Vagina (tissue), 2 donors: Measurements from ENCODE around the gene NETO1. TPM values are rescaled to one million over a fixed set of nuclear protein-coding genes. Genes with fewer than 3 reads are reported as not detected.

Source experiments
- DNase-seq, 2 donors: peaks; one replicate each; pipeline ENCODE4 v3.0.0-alpha.2; 2017; ENCODE audit errors: extremely low spot score in 2 of 2
- H3K27ac ChIP-seq: fragments of 200-600 bp; sonication (generic); one replicate; pipeline ENCODE4 v1.5.1; 2019
- H3K27me3 ChIP-seq: fragments of 200-600 bp; sonication (generic); one replicate; pipeline ENCODE4 v1.5.1; 2019
- H3K36me3 ChIP-seq, 2 donors: fragments of 200-600 bp; sonication (generic); one replicate each; pipeline ENCODE4 v1.5.1; 2017 to 2019
- H3K4me1 ChIP-seq: fragments of 200-600 bp; sonication (generic); one replicate; pipeline ENCODE4 v1.5.1; 2019
- H3K4me3 ChIP-seq, 2 donors: fragments of 200-600 bp; sonication (generic); 1 replicate in 1 of 2; 2 replicates in 1 of 2; pipeline ENCODE4 v1.5.1; 2016 to 2019
- H3K9me3 ChIP-seq: fragments of 200-600 bp; sonication (generic); one replicate; pipeline ENCODE4 v1.5.1; 2019
- CTCF ChIP-seq, 3 experiments: fragments of 450-650 bp in 2 of 3; fragments of 200-600 bp in 1 of 3; sonication (generic) in 1 of 3; IDR thresholded peaks; one replicate each; pipeline ENCODE4 v1.5.1; 2017 to 2019; ENCODE audit warnings: antibody characterized with exemption in 3 of 3, mild to moderate bottlenecking in 2 of 3, moderate library complexity in 2 of 3
- POLR2A ChIP-seq, 2 donors: fragments of 450-650 bp; IDR thresholded peaks; one replicate each; pipeline ENCODE4 v1.6.1; 2017; ENCODE audit warnings: antibody characterized with exemption in 2 of 2, mild to moderate bottlenecking in 2 of 2, moderate library complexity in 2 of 2
- POLR2AphosphoS5 ChIP-seq, 2 donors: sonication (generic); formaldehyde crosslinking; IDR thresholded peaks; one replicate each; pipeline ENCODE4 v1.9.0; 2017; ENCODE audit warnings: antibody characterized with exemption in 2 of 2, mild to moderate bottlenecking in 2 of 2, low read depth in 1 of 2; ENCODE audit not compliant: insufficient read depth in 1 of 2
- intact Hi-C: fragments of 100-400 bp; cut with DNase I; formaldehyde crosslinking; loops from one replicate; pipeline ENCODE4 v1.15.1; 2023
- total RNA-seq: library from RNA; depleted of rRNA; stranded (reverse); fragments of >200 nt; gene quantifications from one replicate; pipeline ENCODE4 v1.2.3, GENCODE V29; 2016

NETO1 gene
- total RNA-seq, 1 donor from 2014 or later = not detected

GRCh38 chr18:72869226-72870185 lies 1.7 kb upstream of the NETO1 start:
- no peak for DNase-seq
- intact Hi-C loops = no loop called here
- no peak overlapping the region for H3K27ac ChIP-seq
- no peak for TF ChIP-seq POLR2A (IDR thresholded peaks at IDR 0.05)
- no peak for TF ChIP-seq CTCF (IDR thresholded peaks at IDR 0.05)
- TF ChIP-seq POLR2AphosphoS5 (IDR thresholded peaks at IDR 0.05; ENCODE audit: insufficient read depth in 1 of 2, low read depth in 1 of 2) = no peak
- H3K4me1 ChIP-seq = peaks cover 22% of the 10 kb centered on the region
- no peaks in the 10 kb centered on the region for H3K36me3 ChIP-seq
- no peaks in the 10 kb centered on the region for H3K9me3 ChIP-seq
- no peaks in the 10 kb centered on the region for H3K27me3 ChIP-seq
- no peak overlapping the region for H3K4me3 ChIP-seq

DNA sequence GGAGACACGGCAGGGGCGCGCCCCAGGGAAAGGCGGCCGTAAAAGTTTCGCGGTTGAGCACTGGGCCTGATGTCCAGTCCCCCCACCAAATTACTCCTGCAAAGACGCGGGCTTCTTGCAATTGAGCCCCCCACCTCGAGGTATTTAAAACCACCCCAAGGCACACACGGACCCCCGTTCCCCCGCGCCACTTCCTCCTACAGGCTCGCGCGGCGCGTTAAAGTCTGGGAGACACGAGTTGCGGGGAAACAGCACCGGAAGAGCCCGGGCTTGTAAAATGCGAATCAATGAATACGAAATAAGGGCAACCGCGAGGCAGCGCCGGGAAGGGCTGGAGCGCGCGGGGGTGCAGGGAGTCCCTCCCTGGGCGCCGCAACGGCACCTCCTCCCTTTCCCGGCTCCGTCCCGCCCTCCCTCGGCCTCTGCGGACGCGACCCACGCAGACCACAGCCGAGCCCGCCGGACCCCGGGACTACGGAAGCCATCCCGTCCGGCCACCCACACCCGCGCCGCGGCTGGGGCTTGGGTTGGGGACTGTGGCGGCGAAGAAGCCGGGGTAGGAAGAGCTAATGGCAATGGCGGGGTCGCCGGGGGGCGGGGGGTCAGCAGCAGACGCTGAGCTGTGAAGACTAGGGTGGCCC lies 918 bp upstream of the NETO1 start:
- DNase-seq = no peak

GRCh38 chr18:72866901-72867745 lies 664 bp downstream of the NETO1 start:
- no peak overlapping the region for H3K27ac ChIP-seq
- TF ChIP-seq POLR2AphosphoS5 (IDR thresholded peaks at IDR 0.05; ENCODE audit: insufficient read depth in 1 of 2, low read depth in 1 of 2) (no peak), POLR2A (IDR thresholded peaks at IDR 0.05) (no peak), CTCF (IDR thresholded peaks at IDR 0.05) (no peak)
- H3K4me1 ChIP-seq = peaks cover 22% of the 10 kb centered on the region
- intact Hi-C loops = no loop called here
- DNase-seq = no peak
- H3K9me3 ChIP-seq = no peaks in the 10 kb centered on the region
- no peaks in the 10 kb centered on the region for H3K36me3 ChIP-seq
- no peak overlapping the region for H3K4me3 ChIP-seq
- H3K27me3 ChIP-seq = no peaks in the 10 kb centered on the region

More for the DNA sequence above, 918 bp upstream of the NETO1 start:
- Histone ChIP-seq H3K36me3 (no peaks in the 10 kb centered on the region), H3K27ac (no peak overlapping the region), H3K27me3 (no peaks in the 10 kb centered on the region), H3K9me3 (no peaks in the 10 kb centered on the region), H3K4me1 (peaks cover 22% of the 10 kb centered on the region), H3K4me3 (peak overlapping the region in 1 of 2 donors; percentile 13)
- intact Hi-C loops = no loop called here
- no peak for TF ChIP-seq CTCF (IDR thresholded peaks at IDR 0.05)
- no peak for TF ChIP-seq POLR2A (IDR thresholded peaks at IDR 0.05)
- no peak for TF ChIP-seq POLR2AphosphoS5 (IDR thresholded peaks at IDR 0.05; ENCODE audit: insufficient read depth in 1 of 2, low read depth in 1 of 2)

DNA sequence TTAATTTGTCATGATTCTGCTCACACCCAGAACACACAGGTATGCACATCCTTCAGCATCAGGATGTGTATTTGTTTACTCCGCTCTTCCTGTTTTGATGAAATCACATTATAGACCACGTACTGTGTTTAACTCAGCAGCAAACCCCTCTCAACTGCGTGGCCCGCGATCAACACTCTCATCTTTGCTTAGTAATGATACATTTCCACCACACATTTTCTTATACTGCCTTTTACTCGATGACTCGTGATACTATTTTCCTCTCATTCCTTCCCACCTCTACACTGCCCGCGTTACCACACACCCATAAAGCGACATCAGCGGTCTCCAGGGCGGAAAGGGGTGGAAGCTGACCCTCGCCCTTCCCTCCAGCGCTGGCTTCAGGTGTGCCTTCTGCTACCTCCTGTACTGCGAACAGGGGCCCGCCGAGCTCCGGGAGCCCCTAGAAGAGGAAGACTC lies 1.3 kb downstream of the NETO1 start:
- Histone ChIP-seq H3K4me1 (peaks cover 22% of the 10 kb centered on the region), H3K36me3 (no peaks in the 10 kb centered on the region), H3K27me3 (no peaks in the 10 kb centered on the region), H3K4me3 (no peak overlapping the region), H3K9me3 (no peaks in the 10 kb centered on the region), H3K27ac (no peak overlapping the region)
- intact Hi-C loops = no loop called here
- no peak for DNase-seq
- no peak for TF ChIP-seq CTCF (IDR thresholded peaks at IDR 0.05)
- TF ChIP-seq POLR2AphosphoS5 (IDR thresholded peaks at IDR 0.05; ENCODE audit: insufficient read depth in 1 of 2, low read depth in 1 of 2) = no peak
- no peak for TF ChIP-seq POLR2A (IDR thresholded peaks at IDR 0.05)
